Stimulated activated CD4-positive, alpha-beta T cell treated with anti-CD3 and anti-CD28 coated beads, TNF-alpha, amount 100 ng/mL, for 48 hours (primary cell): ENCODE results near the gene KPNA4.
"Not testable (repeated sequence)": the region's sequence is repeated elsewhere in the genome, so short reads cannot be mapped to it uniquely, and the experiment has no call there.

Experiments used
- DNase-seq, 3 donors: peaks; one replicate each; pipeline ENCODE4 v3.0.0-alpha.2; 2020; ENCODE audit warnings: low read depth in 3 of 3

KPNA4 gene

GRCh38 chr3:160490166-160490565, 75.2 kb downstream of the KPNA4 start:
- DNase-seq: no peak

GRCh38 chr3:160486459-160486869, 78.9 kb downstream of the KPNA4 start:
- no peak for DNase-seq

- DNase-seq: no peak
Measured at GRCh38 chr3:160482796-160483195, 82.6 kb downstream of the KPNA4 start.

- no peak for DNase-seq
Measured at GRCh38 chr3:160481856-160482255, 83.5 kb downstream of the KPNA4 start.

GRCh38 chr3:160480931-160481330, 84.4 kb downstream of the KPNA4 start:
- DNase-seq: no peak

GRCh38 chr3:160479376-160479775, 86.0 kb downstream of the KPNA4 start:
- DNase-seq: no peak

GRCh38 chr3:160478338-160478737, 87.0 kb downstream of the KPNA4 start:
- no peak for DNase-seq

GRCh38 chr3:160477750-160478149, 87.6 kb downstream of the KPNA4 start:
- DNase-seq: no peak

GRCh38 chr3:160475884-160476283, 89.5 kb downstream of the KPNA4 start:
- no peak for DNase-seq

GRCh38 chr3:160475153-160475552, 90.2 kb downstream of the KPNA4 start:
- DNase-seq: no peak

- DNase-seq: no peak
Measured at GRCh38 chr3:160474416-160474838, 90.9 kb downstream of the KPNA4 start.

GRCh38 chr3:160473978-160474377, 91.4 kb downstream of the KPNA4 start:
- no peak for DNase-seq

GRCh38 chr3:160473221-160473620, 92.2 kb downstream of the KPNA4 start:
- no peak for DNase-seq

GRCh38 chr3:160472344-160472743, 93.0 kb downstream of the KPNA4 start:
- no peak for DNase-seq

GRCh38 chr3:160471892-160472291, 93.5 kb downstream of the KPNA4 start:
- no peak for DNase-seq

GRCh38 chr3:160470181-160470580, 95.2 kb downstream of the KPNA4 start:
- no peak for DNase-seq

GRCh38 chr3:160464971-160465370, 100.4 kb downstream of the KPNA4 start:
- no peak for DNase-seq

GRCh38 chr3:160464321-160464720, 101.0 kb downstream of the KPNA4 start:
- no peak for DNase-seq

- DNase-seq: no peak
Measured at GRCh38 chr3:160460033-160460432, 105.3 kb downstream of the KPNA4 start.

- no peak for DNase-seq
Measured at GRCh38 chr3:160459450-160459970, 105.9 kb downstream of the KPNA4 start.

- DNase-seq: no peak
Measured at GRCh38 chr3:160458151-160458550, 107.2 kb downstream of the KPNA4 start.

- no peak for DNase-seq
Measured at GRCh38 chr3:160455846-160456245, 109.5 kb downstream of the KPNA4 start.

- no peak for DNase-seq
Measured at GRCh38 chr3:160454995-160455394, 110.4 kb downstream of the KPNA4 start.

- not testable (repeated sequence) for DNase-seq
Measured at GRCh38 chr3:160452251-160452650, 113.1 kb downstream of the KPNA4 start.
